Measurements from ENCODE around the gene DNAJC7.
"Not testable (repeated sequence)": the region's sequence is repeated elsewhere in the genome, so short reads cannot be mapped to it uniquely, and the experiment has no call there.

- not testable (repeated sequence) for TF ChIP-seq EP300 (IDR thresholded peaks at IDR 0.05); POLR2A (IDR thresholded peaks at IDR 0.05; ENCODE audit: low read depth)
- TF ChIP-seq, protein P1, sequence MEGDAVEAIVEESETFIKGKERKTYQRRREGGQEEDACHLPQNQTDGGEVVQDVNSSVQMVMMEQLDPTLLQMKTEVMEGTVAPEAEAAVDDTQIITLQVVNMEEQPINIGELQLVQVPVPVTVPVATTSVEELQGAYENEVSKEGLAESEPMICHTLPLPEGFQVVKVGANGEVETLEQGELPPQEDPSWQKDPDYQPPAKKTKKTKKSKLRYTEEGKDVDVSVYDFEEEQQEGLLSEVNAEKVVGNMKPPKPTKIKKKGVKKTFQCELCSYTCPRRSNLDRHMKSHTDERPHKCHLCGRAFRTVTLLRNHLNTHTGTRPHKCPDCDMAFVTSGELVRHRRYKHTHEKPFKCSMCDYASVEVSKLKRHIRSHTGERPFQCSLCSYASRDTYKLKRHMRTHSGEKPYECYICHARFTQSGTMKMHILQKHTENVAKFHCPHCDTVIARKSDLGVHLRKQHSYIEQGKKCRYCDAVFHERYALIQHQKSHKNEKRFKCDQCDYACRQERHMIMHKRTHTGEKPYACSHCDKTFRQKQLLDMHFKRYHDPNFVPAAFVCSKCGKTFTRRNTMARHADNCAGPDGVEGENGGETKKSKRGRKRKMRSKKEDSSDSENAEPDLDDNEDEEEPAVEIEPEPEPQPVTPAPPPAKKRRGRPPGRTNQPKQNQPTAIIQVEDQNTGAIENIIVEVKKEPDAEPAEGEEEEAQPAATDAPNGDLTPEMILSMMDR (IDR thresholded peaks at IDR 0.05), result not testable (repeated sequence)
Observed at GRCh38 chr17:41931715-41932114, 85.5 kb downstream of the DNAJC7 start.

All from esophagus muscularis mucosa (tissue), 4 donors.